HUDEP-2 (cell line): ENCODE measurements around the gene HLCS.
"Not testable (repeated sequence)": the region's sequence is repeated elsewhere in the genome, so short reads cannot be mapped to it uniquely, and the experiment has no call there.

Source experiments
- DNase-seq, 76 experiments: peaks; one replicate each; lab custom pipeline; 2025; ENCODE audit not compliant: unreplicated experiment in 76 of 76; lab: John Stamatoyannopoulos, UW

HLCS gene

DNA sequence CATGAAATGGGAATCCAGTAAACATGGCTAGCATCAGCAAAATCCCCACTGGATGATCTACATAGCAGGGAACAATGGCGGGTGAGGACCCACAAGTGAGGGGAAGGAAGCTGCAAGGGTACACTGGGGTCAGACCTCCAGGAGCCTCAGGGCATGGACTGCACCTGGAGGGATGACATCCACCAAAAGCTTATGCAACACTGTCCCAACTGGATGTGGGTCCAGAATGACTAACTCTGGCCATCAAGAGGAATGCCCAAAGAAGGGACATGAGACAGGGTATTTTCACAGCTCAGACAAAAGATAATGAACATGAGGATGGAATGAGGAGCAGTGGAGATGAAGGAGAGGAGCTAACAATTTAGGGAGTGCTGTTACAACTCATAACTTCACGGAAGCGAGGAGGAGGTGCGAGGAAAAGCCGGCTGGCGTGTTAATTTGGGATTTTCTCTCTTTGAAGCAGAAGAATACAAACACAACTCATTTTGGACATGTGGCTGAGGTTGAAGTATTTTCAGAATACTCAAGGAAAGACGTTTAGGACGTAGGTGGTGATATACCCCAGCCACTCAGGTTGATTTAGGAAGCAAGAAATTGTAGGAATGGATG lies 5.7 kb downstream of the HLCS start:
- DNase-seq = no peak

DNA sequence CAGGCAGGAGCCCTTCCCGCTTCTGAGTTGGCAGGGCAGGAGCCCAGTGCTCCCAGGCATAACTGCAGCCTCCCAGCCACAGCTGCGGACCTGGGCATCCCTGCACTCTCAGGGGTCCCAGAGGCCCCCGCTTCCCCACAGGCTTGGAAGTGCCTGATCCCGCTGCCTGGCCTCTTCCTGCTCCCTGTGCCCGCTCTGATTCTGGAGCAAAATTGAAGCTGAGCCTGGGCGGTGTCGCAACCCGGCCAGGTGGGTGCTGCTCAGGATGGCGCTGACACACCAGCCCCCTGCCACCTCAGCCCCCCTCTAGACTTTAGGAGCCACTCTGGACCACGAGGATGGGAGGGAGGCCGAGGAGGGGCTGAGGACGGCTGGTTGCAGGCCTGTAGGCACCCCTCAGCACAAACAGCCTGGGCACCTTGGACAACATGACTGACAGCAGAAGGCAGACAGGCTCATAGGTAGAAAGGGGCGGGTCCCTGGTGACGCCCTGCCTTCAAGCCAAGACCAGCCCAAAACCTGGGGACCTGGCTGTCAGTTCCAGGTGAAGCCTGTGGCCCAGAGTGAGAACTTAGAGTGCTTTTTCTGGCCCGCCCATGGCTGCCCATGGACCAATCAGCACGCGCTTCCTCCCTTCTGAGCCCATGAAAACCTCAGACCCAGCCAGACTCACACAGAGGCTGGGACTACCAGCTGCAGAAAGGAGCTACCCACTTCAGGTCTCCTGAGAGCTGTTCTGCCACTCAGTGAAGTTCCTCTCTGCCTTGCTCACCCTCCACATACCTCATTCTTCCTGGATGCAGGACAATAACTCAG lies 7.2 kb downstream of the HLCS start:
- DNase-seq = peak in 6 of 76 experiments; percentile 6 to 25 (median 10)

DNA sequence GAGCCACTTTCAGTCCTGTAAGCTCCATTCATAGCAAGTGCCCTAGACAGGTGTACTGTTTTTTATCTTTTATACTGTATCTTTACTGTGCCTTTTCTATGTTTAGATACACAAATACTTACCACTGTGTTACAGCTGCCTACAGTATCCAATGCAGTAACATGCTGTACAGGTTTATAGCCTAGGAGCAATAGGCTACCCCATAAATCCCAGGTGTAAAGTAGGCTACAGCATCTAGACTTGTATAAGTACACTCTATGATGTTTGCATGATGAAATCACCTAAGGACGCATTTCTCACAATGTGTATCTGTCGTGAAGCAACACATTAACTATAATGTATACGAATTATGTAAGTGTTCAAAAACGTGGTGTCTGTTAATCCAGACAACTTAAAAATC lies 10.7 kb downstream of the HLCS start:
- no peak for DNase-seq

DNA sequence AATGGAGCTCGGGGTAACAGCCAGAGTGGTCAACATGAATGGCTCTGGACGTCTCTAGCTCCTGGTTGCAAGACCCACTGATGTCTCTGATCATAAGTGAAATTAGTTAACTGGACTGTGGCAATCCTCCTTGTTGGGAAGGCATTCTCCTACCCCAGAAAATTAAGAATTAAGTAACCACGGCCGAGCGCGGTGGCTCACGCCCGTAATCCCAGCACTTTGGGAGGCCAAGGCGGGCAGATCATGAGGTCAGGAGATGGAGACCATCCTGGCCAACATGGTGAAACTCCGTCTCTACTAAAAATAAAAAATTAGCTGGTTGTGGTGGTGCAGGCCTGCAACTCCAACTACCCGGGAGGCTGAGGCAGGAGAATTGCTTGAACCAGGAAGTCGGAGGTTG lies 14.1 kb downstream of the HLCS start:
- DNase-seq = not testable (repeated sequence)

DNA sequence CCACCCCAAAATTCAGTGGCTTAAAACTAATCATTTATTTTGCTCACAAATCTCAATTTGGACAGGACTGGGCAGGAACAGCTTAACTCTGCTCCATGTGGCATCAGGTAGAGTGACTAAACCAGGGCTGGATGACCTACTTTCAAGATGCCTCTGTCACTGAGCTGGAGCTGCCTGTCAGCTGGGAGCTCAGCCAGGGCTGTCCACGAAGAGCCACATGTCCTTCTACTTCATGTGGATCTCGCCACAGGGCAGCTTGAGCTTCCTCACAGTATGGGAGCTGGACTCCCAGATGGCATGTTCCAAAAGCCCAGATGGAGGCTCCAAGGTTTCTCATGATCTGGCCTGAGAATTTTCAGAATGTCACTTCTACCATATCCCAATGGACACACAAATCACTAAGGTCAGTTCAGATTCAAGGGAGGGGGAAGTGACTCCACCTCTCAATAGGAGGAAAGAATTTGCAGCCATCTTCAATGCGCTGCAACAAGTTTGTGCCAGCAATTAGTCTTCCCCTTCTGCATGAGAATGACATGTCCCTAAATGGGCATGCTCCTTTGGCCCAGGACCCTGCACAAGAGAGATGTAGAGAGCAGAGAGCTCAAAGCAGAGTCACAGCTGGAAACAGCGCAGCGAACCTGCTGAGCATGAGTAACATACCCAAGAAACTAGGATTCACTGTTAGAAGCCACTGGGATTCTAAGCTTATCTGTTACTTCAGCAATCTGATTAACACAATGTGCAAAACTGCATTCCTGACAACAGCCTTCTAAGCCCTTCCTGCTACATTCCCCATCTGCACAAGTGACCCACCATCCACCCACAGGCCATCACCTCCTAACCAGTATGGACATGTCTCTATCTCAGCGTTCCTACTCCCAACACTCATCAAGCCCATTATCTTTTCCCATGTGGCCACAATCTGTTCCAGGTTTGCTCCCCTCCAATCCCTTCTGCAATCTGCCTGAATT lies 17.0 kb downstream of the HLCS start:
- no peak for DNase-seq

DNA sequence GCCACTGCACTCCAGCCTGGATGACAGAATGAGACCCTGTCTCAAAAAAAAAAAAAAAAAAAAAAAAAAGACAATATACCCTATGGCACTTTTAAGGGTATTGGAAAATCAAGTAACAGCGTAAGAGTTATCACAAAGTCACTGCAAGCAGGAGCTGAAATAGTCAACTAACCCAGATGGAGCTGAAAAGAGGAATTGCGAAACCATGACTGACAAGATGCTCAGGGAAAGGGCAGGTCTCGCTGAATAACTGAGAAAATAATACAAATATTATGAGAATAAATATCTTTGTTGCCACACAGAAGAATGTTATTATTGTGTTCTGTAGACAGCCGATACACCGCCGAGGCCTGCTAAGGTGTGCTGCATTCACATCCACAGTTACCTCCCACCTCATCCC lies 17.8 kb downstream of the HLCS start:
- DNase-seq = no peak

DNA sequence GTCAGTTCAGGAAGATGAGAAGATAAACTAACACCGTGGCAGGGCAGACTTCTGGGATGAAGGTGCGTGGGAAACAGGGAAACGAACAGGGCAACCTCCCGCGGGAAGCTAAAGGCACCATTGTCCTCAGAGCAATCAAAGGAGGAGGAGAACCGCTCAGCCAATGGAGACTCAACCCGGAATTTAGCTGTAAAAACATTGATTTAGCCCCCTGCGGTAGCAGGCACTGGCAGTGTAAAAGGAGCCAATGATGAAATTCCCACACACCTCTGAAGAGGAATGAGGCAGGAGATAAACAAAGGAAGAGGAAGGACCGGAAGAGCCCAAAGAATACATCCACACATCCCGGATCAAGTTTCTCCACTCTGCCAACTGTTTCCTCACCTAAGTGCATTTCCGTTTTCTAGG lies 19.5 kb downstream of the HLCS start:
- DNase-seq = no peak

DNA sequence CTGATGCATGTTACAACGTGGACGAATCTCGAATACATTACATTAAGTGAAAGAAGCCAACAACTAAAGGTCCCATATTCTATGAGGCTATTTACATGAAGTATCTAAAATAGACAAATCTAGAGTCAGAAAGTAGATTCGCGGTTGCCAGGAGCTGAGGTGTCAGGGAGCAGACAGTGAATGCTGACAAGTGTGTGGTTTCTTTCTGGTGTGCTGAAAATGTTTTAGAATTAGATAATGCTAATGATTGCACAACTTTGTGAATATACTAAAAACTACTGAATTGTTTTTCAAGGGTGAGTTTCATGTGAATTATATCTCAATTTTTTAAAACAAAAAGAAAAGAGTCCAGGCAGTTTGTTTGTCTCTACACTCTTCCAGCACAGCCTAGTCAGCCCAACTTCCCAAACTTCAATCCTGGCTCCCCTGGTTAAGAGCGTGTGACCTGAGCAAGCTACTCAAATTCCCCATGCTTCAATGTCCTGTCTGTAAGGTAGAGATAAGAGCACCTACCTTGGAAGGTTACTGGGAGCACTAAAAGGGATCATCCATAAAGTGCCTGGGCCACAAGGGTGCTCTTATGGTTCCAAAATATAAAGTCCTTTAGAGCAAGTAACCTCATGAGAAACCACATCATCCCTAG lies 20.9 kb downstream of the HLCS start:
- DNase-seq = no peak

DNA sequence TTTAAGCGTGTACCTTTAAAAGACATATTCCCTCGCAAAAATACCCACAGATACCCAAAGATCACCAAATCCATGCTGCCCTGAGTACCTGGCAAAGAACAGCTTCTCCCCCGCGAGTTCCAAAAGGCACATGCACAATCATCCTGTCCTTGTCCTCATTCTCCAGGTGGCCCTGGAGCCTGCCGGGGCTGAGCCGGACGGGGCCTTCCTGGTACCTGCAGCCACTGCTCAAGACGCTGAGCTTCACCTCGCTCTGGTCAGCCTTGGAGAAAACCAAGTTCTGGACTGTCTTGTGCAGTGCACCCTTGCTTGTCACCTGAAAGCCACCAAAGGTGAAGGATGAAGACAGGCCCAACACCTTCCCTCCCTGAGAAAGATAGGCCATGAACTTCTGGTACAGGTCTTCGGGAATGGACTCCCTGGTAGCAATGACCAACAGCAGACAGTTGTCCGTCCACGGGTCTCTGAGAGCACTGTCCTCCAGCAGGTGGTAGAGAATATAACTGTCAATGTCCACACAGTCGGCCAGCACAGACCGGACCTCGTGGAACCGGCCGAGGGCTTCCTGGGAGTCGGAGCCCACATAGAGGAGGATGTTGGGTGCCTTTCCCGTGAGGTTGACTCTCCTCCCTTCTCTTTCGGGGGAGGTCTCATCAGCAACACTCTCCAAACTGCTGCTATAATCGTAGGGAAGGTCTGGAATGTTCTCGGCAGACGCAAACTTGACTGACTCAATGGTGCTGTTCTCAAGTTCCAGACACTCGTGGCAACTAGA lies 29.9 kb downstream of the HLCS start:
- no peak for DNase-seq

DNA sequence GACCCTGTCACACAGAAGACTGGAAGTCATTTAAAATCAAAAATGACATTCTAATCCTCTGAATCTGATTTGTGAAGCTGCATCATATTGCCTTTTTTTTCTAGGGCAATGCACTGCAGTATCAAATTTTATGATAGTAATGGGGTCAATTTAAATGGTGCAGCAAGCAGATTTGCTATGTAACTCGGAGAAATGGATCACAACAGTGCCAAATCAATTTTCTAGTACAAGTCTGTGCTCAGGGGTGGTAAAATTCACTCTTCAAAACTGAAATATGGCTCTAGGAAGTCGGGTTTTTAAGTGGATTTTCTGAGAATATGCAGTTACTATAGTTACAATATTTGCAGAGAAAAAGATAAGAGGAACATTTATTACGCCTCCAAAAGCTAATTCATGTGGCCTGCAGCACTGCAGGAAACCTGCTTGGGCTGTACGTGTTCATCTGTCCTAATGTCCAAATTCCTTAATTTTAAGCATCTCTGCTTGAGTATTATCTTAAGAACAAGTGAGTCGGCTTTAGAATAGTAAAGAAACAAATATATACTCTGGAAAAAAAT lies 31.5 kb downstream of the HLCS start:
- DNase-seq = no peak

DNA sequence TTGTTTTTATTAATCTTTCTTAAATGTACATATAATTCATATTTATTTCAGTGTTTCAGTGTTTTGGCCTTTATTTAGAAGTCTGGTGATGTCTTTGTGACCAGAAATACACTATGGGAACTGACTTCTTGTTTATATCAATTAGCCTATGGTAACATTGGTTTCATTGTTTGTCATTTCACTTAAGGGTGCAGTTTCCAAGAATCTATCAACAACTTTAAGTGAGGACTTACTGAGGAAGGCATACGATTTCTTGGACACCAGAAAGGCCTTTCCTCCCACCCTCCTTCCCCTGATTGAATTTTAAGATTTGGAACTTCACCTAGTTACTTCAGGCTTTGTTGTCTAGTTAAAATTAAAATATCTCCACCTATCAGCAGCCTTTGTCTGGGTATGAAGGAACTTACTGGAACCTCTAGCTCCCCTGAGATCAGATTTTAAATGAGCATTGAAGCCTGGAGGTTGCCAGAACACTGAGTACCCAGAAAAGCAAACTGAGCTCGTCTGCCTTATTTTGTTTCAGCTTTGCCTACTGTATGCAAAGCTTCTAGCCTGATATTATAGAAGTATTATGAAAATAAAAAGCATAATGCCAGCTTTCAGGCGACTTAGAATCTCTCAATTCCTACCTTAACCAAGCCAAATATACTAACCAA lies 34.2 kb downstream of the HLCS start:
- DNase-seq = no peak

DNA sequence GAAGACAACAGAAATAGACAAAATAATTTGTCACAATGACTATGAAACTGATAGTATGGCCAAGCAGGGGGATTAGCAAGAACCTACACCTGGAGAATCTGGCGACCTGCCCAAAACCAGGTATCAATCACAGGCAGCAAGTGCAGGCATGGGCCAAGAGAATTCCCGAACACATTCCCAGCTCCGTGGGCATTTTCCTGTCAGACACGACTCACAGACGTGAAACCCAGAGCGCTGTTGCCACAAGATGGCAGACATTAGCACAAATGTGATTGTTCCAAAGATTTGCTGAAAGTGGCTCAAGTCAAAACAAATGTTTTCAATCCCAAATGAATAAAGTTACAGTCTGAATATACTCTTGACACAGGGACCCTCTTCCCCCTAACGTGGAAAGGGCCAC lies 36.8 kb downstream of the HLCS start:
- DNase-seq = no peak

DNA sequence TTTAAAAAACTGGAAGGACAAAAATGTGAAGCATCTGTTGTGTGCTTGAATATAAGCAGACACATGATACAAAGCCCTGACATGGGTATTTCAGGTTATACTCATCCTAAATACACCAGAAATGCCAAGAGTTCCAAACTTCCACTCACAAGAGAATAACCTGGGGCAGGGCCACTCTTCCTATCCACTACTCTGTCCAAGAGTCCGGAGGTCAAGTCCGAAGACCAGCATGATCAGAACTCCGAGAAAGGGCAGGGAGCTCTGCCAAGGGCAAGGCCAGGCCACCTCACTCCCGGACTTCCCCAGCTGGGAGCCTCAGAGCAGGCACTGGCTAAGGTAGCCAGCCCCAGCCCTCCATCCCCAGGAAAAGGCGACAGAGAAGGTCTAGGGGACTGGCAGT lies 37.5 kb downstream of the HLCS start:
- DNase-seq = no peak

DNA sequence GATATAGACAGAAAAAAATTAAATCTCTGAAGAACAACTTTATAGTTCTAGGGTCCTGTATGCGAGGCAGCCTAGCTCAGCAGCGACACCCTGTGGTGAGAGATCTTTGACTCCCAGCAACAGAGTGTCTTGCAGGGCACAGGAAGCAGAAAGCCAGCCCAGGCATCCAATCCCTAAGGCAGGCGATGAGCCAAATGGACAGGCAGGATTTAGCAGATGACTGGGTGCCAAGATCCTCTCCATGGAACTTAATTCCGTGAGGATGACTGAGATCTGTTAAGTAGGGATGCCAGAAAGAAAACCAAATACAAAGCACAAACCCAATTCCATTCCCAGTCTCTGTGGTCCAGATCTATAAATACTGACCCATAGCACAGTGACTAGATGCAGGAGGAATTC lies 38.8 kb downstream of the HLCS start:
- peak in 68 of 76 experiments; percentile 9 to 84 (median 56) for DNase-seq

DNA sequence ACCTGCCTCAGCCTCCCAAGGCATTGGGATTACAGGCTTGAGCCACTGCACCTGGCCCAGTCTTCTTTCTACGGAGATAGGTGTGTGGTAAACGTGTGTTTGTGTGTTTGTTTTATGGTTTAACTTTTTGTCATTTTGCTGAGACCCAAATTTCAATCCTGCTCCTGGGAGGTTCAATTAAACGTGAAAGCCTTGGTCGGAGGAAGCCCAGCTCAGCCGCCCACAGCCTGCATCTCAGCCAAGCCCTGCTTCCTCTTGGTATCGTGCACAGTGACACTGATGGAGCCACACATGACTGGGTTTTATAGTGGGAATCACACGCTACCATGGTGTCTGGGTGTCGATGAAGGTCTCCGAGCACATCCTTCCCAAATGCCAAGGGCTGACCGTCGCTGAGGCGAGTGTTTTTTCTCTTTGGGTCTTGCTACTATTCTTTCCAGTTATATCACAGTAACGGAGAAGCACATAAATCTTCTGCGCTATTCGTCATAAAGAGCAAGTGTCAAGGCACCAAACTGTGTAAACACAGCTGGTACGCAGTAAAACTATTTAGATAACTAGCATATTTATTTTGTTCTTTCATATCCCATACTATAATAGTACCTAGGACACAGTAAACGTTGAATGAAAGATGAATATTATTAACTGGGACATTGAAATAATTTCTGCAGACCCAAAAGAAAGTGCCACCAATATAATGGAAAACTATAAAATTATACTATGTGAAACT lies 39.3 kb downstream of the HLCS start:
- DNase-seq = no peak

DNA sequence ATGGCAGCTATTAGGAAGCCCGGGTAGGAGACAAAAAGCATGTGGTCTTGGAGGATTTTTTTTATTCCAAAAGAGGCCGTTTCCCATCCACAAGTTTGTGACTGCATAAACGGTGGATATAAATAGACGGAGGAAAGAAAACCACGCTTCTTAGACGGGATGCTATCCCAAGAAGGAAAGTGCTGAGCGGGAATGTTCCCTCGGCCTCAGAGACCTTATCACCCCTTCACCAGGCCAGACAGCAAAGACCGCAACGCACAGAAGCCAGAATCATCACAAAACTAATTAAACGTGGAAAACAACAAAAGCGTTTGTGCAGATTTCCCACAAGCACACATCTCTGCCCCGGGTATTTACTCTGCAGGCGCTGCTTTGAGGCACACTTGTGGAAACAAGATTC lies 43.2 kb downstream of the HLCS start:
- DNase-seq = no peak

DNA sequence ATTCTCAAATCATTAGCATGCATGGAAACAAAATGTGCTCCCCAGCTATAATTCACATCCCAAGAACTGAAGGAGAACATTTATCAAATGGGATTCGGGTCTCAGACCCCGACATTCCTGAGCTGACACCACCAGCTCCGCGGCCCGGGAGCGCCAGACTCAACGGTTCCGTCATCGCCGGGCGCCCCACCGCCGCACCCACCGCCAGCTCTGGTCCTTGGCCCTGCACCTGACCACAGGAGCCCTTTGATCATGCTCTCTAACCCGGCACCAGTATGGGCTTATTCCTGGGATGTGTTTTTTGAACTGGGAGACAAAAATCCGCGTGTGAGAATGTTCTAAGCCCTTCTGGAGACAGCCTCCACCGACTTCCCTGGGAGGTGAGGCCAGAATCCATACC lies 43.6 kb downstream of the HLCS start:
- DNase-seq = no peak

DNA sequence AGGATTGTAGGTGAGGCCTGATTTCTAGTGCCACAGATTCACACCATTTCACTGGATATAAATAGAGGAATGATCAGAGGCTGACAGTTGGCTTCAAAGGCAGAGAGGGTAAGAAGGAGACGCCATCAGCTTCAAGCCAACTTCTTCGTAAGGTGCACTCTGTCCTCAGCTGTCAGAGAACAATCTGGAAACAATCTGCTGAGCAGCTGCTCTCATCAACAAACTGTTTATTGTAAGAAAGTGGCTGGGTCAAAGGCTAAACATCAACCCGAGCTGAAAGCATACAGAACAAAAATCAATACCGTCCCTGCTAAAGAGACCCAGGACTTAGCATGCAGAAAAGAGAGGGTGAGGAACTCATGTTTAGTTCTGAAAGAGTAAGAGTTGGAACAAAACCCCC lies 48.2 kb downstream of the HLCS start:
- DNase-seq = no peak
